Activated CD8-positive, alpha-beta memory T cell treated with anti-CD3 and anti-CD28 coated beads, Interleukin-2, amount 50 U/mL, for 24 hours (primary cell): ENCODE measurements around the gene PER1.
A peak's percentile ranks its signal among the peaks of the same experiment; 100 is the strongest.
"Not testable (repeated sequence)": the region's sequence is repeated elsewhere in the genome, so short reads cannot be mapped to it uniquely, and the experiment has no call there.

Experiments
- DNase-seq: peaks from one replicate; pipeline ENCODE4 v3.0.0-alpha.2; 2020; ENCODE audit errors: extremely low read depth

PER1 gene

GRCh38 chr17:8152112-8152775, at the start of gene PER1:
PER1 (minus strand) TSS chr17:8152404; CDS start chr17:8150706, 1,698 bp downstream.
- no peak for DNase-seq

GRCh38 chr17:8192070-8192815, 40.0 kb upstream of the PER1 start:
- no peak for DNase-seq

GRCh38 chr17:8190506-8190905, 38.3 kb upstream of the PER1 start:
- no peak for DNase-seq

GRCh38 chr17:8189711-8190477, 37.7 kb upstream of the PER1 start, which contains the start of gene BORCS6:
BORCS6 (minus strand) TSS chr17:8190180; CDS start chr17:8190140, 40 bp downstream.
- peak; percentile 91 for DNase-seq

GRCh38 chr17:8189041-8189710, 37.0 kb upstream of the PER1 start:
- DNase-seq: no peak

- no peak for DNase-seq
These were observed 36.1 kb upstream of the PER1 start for GRCh38 chr17:8188263-8188839.

- DNase-seq: peak; percentile 77
These were observed 35.5 kb upstream of the PER1 start for GRCh38 chr17:8187517-8188262.

GRCh38 chr17:8186787-8187516, 34.7 kb upstream of the PER1 start:
- peak; percentile 91 for DNase-seq

GRCh38 chr17:8186446-8186786, 34.2 kb upstream of the PER1 start:
- DNase-seq: no peak

GRCh38 chr17:8185582-8186445, 33.6 kb upstream of the PER1 start:
- DNase-seq: peak; percentile 84

- DNase-seq: no peak
These were observed 25.0 kb upstream of the PER1 start for GRCh38 chr17:8176998-8177731.

GRCh38 chr17:8176197-8176940, 24.2 kb upstream of the PER1 start, which contains the start of gene TMEM107:
TMEM107 (minus strand) TSS chr17:8176380; CDS start chr17:8176286, 94 bp downstream.
- DNase-seq: peak; percentile 67

GRCh38 chr17:8175795-8176196, 23.6 kb upstream of the PER1 start:
- DNase-seq: no peak

GRCh38 chr17:8173871-8174322, 21.7 kb upstream of the PER1 start:
- no peak for DNase-seq

- DNase-seq: peak; percentile 63
These were observed 21.1 kb upstream of the PER1 start for GRCh38 chr17:8173056-8173870.

GRCh38 chr17:8170186-8170585, 18.0 kb upstream of the PER1 start:
- DNase-seq: not testable (repeated sequence)

GRCh38 chr17:8167526-8167925, 15.3 kb upstream of the PER1 start:
- DNase-seq: no peak
